ENCODE measurements around the gene SLC39A11.
"Not testable (repeated sequence)": the region's sequence is repeated elsewhere in the genome, so short reads cannot be mapped to it uniquely, and the experiment has no call there.

The SLC39A11 gene

DNA sequence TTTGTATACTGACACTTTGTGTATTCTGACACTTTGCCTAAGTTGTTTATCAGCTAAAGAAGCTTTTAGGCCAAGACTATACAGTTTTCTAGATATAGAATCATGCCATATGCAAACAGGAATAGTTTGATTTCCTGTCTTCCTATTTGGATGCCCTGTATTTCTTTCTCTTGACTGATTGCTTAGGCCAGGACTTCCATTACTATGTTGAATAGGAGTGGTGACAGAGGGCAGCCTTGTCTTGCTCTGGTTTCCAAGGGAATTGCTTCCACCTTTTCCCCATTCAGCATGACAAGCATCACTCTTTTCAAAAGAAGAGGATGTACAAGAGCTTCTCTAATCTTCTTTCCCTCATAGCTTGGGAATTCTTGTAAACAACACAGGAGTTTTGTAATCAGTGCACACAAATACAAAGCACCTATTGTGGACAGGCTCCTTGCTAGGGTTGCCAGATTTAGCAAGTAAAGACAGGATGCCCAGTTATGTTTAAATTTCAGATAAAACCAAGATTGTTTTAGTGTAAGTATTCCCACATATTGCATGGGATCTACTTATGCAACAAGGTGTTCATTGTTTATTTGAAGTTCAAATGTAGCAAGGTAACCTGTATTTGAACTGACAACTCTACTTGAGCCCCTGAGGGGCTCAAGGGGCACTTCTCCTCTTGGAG lies 233.5 kb downstream of the SLC39A11 start:
- no peak for DNase-seq

DNA sequence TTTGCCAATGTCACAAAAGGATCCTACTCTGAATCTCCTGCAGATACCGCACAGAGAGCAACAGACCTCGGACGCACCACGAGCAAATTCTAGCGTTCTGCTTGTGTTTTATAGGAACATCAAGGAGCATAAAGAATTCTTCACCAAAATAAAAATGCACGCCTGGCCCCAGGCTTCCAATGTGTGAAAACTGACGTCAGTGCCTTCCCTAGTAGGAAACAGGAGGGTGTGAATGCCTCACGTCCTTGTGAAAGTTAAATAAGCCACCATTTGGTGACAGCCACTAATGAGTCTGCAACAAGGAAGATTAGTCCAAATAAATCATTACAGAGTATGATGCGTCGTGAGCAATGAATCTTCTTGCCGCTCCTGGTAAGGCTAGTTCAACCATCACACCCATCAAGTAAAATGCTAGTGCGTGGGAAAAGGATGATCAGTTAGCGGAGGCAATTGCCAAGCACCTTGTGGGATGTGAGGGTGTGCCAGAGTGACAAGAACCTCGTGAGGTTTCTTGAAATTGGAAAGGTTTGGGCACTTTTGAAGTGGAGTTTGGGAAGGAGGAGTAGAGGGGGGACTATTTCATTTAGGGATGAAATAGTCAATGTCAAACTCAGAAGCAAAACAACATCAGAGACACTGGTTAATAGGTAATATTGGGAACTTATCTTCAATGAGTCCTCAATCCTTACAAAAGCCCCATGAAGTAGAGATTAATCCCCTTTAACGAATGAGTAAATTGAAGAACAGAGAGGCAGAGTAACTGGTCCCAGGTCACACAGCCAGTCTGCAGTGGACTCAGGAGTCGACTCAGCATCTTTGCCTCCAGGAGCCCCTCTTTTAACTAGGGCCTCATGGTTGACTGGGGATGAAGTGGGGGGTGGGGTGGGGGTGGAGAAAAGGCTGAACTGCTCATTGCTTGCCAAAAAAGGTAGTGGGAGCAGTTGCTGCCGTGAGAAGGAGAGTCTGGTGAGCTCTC lies 238.8 kb downstream of the SLC39A11 start:
- no peak for DNase-seq

- no peak for DNase-seq
These were observed 240.1 kb downstream of the SLC39A11 start for GRCh38 chr17:72852277-72852938.

DNA sequence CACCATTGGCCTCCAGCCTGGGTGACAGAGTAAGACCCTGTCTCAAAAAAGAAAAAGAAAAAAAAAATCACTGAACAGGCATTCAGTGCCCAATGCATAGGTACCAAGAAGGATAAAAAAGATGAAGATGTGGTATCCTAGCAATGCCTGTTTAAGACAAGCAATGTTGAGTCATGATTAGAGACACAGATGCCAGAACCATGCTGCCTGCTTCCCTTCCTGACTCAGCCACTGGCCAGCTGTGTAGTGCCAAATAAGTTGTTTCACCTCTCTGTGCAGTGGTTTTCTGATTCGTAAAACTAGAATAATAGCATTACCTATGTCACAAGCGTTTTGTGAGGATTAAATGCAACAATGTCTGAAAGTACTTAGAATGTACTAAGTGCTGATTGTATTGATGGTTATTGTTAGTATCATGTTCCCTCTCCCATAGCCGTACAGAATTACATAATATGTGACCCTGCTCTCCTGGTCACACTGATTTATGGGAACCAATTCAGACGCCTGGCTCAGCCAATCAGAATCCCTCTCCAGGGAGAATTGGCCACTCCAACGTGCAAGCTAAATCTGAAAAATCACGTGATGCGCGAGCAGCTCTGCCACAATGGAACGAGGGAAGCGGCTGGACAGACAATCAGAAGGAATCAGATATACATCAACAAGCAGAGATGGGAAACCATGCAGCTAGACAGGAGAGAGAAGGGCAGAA lies 241.9 kb downstream of the SLC39A11 start:
- no peak for DNase-seq

DNA sequence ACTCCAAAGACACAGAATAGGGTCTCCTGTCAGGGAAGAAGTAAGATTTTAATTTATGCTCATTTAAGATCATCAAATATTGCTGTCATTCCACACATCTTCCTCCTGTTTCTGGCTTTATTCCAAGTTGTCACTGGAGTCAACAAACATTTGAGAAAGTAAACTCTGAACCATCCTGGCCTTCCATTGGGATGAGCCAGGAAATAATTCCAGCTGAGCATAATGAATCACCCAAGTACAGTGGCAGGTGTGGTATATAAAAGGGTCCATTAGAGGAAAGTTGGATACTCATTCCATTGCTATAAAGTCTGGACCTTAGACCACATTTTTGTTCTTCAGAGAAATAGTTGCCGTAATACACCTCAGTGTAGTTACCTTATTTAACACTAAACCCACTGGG lies 246.1 kb downstream of the SLC39A11 start:
- DNase-seq, result no peak

- DNase-seq, result no peak
These were observed 248.9 kb downstream of the SLC39A11 start for GRCh38 chr17:72843591-72843990.

- no peak for DNase-seq
These were observed 252.5 kb downstream of the SLC39A11 start for GRCh38 chr17:72840019-72840418.

- no peak for DNase-seq
These were observed 253.3 kb downstream of the SLC39A11 start for GRCh38 chr17:72839131-72839725.

DNA sequence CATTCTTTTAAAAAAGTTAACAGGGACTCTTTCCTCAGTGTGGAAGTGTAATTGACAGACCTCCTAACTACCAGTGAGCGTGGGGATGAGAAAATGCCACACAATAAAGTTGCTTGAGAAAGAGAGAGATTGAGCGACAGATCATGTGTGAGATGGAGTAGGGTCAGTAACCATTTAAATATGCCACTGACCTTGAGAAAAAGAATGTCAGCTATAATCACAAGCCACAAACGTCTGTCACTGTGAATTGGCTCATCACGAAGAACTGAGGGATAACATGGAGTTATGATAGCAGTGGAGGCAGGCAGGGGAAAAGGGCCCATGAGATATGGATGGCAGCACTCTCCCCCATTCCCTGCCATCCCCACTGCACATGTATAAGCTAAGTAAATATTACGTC lies 253.9 kb downstream of the SLC39A11 start:
- no peak for DNase-seq

- DNase-seq, result no peak
These were observed 254.4 kb downstream of the SLC39A11 start for GRCh38 chr17:72838068-72838467.

DNA sequence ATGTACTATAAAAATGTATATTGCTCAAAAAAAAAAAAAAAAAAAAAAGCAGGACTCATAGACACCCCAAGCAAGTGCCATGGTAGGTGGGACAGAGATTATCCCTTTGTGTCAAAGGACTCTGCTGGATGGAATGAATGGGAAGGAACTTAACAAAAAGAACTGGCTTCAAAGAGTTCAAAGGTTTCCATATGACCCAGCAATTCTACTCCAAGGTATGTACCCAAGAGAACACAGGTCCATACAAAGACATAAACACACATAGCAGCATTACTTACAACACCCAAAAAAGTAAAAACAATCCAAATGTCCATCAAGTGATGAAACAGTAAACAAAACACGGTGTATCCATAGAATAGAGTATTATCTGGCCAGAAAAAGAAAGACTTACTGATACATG lies 255.2 kb downstream of the SLC39A11 start:
- no peak for DNase-seq

GRCh38 chr17:72833128-72833765 lies 259.2 kb downstream of the SLC39A11 start:
- DNase-seq, result no peak

GRCh38 chr17:72832306-72832705 lies 260.2 kb downstream of the SLC39A11 start:
- DNase-seq, result no peak

GRCh38 chr17:72829883-72830282 lies 262.6 kb downstream of the SLC39A11 start:
- no peak for DNase-seq

GRCh38 chr17:72826602-72827001 lies 265.9 kb downstream of the SLC39A11 start:
- no peak for DNase-seq

GRCh38 chr17:72826059-72826458 lies 266.4 kb downstream of the SLC39A11 start:
- not testable (repeated sequence) for DNase-seq

DNA sequence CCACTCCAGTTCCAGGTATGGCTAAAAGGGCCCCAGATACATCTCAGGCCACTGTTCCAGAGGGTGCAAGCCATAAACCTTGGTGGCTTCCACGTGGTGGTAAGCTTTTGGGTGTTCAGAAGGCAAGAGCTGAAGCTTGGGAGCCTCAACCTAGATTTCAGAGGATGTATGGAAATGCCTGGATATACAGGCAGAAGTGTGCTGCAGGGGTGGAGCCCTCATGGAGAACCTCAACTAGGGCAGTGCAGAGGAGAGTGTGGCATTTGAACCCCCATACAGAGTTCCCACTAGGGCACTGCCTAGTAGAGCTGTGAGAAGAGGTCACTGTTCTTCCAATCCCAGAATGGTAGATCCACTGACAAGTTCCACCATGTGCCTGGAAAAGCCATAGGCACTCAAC lies 267.3 kb downstream of the SLC39A11 start:
- no peak for DNase-seq

DNA sequence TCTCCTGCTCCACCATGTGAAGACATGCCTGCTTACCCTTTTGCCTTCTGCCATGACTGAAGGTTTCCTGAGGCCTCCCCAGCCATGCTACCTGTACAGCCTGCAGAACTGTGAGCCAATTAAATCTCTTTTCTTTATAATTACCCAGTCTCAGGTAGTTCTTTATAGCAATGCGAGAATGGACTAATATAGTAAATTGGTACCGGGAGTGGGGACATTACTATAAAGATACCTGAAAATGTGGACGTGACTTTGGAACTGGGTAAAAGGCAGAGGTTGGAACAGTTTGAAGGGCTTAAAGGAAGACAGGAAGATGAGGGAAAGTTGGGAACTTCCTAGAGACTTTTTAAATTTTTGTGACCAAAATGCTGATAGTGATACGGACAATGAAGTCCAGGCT lies 268.2 kb downstream of the SLC39A11 start:
- not testable (repeated sequence) for DNase-seq

DNA sequence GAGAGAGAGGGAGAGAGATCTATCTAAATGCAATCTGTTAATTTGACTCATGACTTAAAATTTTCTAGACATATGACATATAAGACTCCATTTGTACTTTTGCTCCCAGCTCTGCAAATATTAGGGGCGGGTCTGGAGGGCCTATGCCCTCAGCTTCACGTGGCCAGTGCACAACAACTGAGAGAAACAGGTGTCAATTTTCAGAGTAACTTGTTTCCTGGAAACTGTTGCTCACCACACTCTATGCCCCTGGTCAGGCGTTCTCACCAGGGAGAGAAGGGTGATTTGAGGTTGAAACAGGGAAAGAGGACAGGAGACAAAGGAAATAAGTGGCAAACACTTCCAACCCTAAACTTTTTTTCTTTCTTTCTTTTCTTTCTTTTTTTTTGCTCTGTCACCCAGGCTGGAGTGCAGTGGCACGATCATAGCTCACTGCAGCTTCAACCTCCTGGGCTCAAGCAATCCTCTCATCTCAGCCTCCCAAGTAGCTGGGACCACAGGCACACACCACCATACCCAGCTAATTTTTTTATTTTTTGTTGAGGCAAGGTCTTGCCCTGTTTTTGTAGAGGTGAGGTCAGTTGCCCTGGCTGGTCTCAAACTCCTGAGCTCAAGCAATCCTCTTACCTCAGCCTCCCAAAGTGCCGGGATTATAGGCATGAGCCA lies 270.0 kb downstream of the SLC39A11 start:
- no peak for DNase-seq

- no peak for DNase-seq
These were observed 276.1 kb downstream of the SLC39A11 start for GRCh38 chr17:72816406-72816805.

- DNase-seq, result no peak
These were observed 279.0 kb downstream of the SLC39A11 start for GRCh38 chr17:72813481-72813880.
